Activated T-cell treated with anti-CD3 and anti-CD28 coated beads, Interleukin-2, amount 50 U/mL, for 72 hours (primary cell): ENCODE measurements around the gene NGEF. TPM values are rescaled to one million over a fixed set of nuclear protein-coding genes. Genes with fewer than 3 reads are reported as not detected.
A peak's percentile ranks its signal among the peaks of the same experiment; 100 is the strongest.

Source experiments
- ATAC-seq, 2 donors: fragments of 150-1000 bp; cut with Tn5 transposase; replicated peaks in 1 of 2; 2 replicates each; pipeline ENCODE4 v1.10.0; 2021; ENCODE audit warnings: moderate library complexity in 2 of 2, mild to moderate bottlenecking in 1 of 2
- DNase-seq, 2 donors: peaks; one replicate each; pipeline ENCODE4 v3.0.0; 2021 to 2022; ENCODE audit warnings: mixed read lengths in 1 of 2
- H3K27ac Mint-ChIP-seq: one replicate; pipeline ENCODE4 v1.8.0; 2022; ENCODE audit warnings: mild to moderate bottlenecking, moderate library complexity, mixed read lengths
- H3K27me3 Mint-ChIP-seq: one replicate; pipeline ENCODE4 v1.8.0; 2022; ENCODE audit warnings: low read depth, mixed read lengths
- H3K36me3 Mint-ChIP-seq, 2 donors: one replicate each; pipeline ENCODE4 v1.8.0; 2022; ENCODE audit warnings: mixed read lengths in 2 of 2, mild to moderate bottlenecking in 1 of 2; ENCODE audit not compliant: insufficient read depth in 2 of 2
- H3K4me1 Mint-ChIP-seq: one replicate; pipeline ENCODE4 v1.8.0; 2022; ENCODE audit warnings: low read depth, mixed read lengths
- H3K4me3 Mint-ChIP-seq, 2 donors: one replicate each; pipeline ENCODE4 v1.8.0; 2022; ENCODE audit warnings: mild to moderate bottlenecking in 2 of 2, mixed read lengths in 2 of 2, moderate library complexity in 2 of 2
- H3K9me3 Mint-ChIP-seq, 2 donors: one replicate each; pipeline ENCODE4 v1.8.0; 2022; ENCODE audit warnings: mixed read lengths in 2 of 2
- total RNA-seq, 2 donors: library from RNA; stranded (reverse); gene quantifications; one replicate each; pipeline ENCODE4 v1.2.3, GENCODE V29; 2022

NGEF gene
- total RNA-seq, 2 donors from 2014 or later: 0.55 to 2.3 TPM

DNA sequence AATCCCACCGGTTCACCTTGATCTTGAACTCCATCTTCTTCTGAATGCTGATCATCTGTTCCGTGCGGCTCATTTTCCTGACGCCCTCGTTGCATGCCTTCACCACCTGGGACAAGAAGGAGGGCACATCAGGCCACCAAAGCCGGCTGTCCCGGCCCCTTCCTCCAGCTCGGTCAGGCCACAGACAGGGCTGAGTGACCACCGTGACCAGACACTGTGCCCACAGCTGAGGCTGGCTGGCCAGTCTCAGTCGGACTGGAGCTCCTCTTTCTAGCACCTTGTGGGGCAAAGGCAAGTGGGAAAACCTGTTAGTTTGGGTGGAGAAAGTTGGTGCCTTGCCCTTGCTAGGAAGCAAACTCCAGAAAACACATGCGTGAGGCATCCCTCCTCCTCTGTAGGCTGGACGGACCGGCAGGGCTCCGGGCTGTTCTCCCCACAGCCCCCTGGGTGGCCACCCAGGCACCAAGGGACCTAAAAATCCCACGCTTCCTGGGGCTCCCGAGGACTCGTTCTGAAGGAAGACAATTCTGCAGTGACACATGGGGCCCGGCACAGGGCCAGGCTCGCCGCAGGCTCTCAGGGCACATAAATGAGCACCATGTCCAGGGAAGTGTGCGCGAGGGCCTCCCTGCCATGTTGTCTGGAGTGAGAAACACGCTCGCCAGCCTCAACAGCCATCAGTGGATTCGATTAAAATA lies 127.6 kb downstream of the NGEF start:
- Mint-ChIP-seq H3K9me3 (no peaks in the 10 kb centered on the region), H3K27ac (no peak overlapping the region), H3K36me3 (no peaks in the 10 kb centered on the region), H3K27me3 (peaks cover 2% of the 10 kb centered on the region), H3K4me1 (no peaks in the 10 kb centered on the region), H3K4me3 (no peak overlapping the region)
- ATAC-seq: no peak
- DNase-seq: no peak

DNA sequence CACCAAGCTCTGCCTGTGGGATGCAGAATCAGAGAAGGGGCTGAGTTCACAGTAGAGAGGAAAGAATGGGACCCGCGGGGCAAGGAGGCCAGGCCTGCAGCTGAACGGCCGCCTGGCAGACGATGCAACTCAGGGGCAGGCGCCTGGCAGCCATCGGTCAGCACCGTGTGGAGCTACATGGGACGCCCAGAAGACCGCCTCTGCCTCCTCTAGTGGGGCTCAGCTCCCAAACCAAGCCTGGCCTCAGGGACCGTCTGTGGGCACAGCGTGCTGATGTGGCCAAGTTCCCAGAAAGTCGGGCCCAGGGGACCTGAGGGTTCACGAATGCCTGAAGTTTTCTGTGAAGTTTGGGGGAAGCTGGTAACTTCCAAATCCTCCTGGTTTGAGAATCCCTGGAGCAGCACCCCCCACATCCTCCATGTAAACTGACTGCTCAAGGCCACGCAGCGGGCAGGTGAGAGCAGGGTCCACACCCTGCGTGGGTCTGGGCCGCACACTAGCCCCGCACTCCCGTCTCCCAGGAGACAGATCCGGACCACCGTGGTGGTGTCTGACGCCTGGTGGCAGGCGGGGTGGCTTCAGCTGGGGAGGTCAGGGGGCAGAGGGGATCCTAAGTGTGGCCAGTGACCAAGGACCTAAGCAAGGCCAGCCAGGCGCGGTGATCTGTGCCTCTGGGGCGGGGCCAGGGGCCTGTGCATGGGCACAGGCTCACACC lies 128.3 kb downstream of the NGEF start:
- Mint-ChIP-seq H3K4me3 (no peak overlapping the region), H3K27ac (no peak overlapping the region), H3K9me3 (no peaks in the 10 kb centered on the region), H3K36me3 (no peaks in the 10 kb centered on the region), H3K27me3 (no peaks in the 10 kb centered on the region), H3K4me1 (no peaks in the 10 kb centered on the region)
- no peak for DNase-seq
- ATAC-seq: no peak

DNA sequence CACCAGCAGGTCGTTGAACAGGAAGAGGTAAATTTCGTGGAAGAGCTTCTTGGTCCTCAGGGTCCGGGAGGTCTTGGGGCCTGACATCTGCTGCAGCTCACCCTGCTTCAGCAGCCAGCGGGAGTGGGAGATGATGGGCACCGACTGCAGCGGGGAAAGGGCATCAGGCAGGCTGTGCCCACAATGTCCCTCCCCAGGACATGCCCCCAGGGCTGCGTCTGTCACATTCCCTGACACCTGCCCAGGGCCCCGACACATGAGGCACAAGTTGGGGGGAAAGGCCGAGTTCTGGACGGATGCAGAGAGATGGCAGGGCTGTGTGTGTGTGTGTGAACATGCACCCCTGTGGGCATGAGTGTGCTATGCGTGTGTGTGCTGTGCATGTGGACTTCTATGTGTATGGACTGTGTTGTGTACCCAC lies 129.0 kb downstream of the NGEF start:
- Mint-ChIP-seq H3K27me3 (no peaks in the 10 kb centered on the region), H3K36me3 (no peaks in the 10 kb centered on the region), H3K4me3 (no peak overlapping the region), H3K4me1 (no peaks in the 10 kb centered on the region), H3K27ac (no peak overlapping the region), H3K9me3 (no peaks in the 10 kb centered on the region)
- ATAC-seq (no peak), DNase-seq (no peak)

DNA sequence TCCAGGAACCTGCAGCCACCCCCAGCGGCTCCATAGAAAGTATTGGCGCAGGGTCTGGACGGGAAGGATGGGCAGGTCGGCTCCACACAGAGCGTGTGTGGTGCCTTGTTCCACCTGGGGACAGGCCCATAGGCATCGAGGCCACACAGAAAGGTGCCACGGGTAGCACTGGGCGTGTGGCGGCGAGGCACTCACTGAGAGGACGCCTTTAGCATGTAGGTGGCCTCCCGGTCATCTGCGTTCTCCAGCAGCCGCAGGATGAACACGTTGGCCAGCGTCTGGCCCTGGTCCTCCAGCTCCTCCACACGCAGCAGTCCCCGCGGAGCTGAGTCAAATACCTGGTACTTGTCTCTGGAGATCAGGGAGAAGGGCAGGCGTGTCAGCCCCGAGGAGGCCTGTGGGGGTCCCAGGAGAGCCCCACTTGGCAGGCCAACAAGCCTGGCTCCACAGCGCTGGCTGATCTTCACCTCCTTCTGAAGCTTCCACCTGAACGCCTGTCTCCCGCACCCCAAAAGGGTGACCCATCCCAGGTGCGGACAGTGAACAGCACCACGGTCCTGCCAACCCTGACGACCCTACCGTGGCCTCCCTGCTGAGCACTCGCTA lies 129.8 kb downstream of the NGEF start:
- Mint-ChIP-seq H3K4me1 (no peaks in the 10 kb centered on the region), H3K27me3 (no peaks in the 10 kb centered on the region), H3K36me3 (no peaks in the 10 kb centered on the region), H3K27ac (no peak overlapping the region), H3K4me3 (no peak overlapping the region), H3K9me3 (no peaks in the 10 kb centered on the region)
- no peak for ATAC-seq
- DNase-seq: no peak

DNA sequence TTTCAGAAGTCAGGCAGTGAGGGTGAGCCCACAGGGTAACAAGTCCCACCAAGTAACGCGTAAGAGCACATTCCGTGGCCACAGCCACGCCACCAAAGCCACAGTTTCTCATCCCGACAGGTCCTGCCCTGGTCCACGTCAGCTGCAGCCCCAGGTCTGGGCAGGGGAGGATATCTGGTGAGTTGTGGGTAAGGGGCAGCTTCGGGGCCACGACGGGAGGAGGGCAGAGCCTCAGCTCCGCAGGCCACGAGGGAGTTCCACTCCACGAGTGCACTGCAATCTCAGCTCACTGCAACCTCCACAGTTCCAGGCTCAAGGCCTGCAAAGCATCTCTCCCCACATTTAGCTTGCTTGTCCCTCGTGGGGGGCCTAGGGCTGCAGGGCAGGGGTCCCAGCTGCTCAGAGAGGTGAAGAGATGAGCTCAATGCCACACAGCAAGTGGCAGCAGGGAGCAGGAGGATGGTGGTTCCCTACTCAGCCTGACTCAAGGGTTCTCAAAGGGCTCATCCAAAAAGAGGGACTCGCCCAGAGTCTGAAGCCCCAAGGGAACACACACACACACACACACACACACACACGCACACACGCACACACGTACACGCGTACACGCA lies 130.4 kb downstream of the NGEF start:
- H3K4me3 Mint-ChIP-seq: no peak overlapping the region
- H3K9me3 Mint-ChIP-seq: no peaks in the 10 kb centered on the region
- no peaks in the 10 kb centered on the region for H3K36me3 Mint-ChIP-seq
- DNase-seq: no peak
- H3K27ac Mint-ChIP-seq: no peak overlapping the region
- ATAC-seq: no peak
- no peaks in the 10 kb centered on the region for H3K27me3 Mint-ChIP-seq
- H3K4me1 Mint-ChIP-seq: no peaks in the 10 kb centered on the region

DNA sequence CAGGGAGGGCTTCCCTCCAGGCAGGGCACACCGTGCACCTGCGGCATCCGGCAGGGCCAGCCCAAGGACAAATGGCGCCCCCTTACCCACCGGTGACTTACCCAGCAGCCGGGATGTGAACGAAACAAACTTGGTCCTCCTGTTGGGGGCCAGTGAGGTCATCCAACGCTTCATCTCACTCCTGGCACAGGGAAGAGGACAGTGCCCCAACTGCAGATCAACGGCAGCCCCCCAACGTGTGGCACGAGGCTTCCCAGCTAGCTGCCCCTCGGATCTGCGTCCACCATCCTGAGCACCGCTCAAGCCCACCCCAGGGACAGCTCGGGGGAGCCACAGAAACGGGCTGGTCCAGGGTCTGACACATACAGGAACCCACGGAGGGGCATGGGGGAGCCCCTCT lies 131.0 kb downstream of the NGEF start:
- Mint-ChIP-seq H3K9me3 (no peaks in the 10 kb centered on the region), H3K4me3 (no peak overlapping the region), H3K36me3 (no peaks in the 10 kb centered on the region), H3K27ac (no peak overlapping the region), H3K27me3 (no peaks in the 10 kb centered on the region), H3K4me1 (no peaks in the 10 kb centered on the region)
- ATAC-seq: no peak
- DNase-seq: no peak

DNA sequence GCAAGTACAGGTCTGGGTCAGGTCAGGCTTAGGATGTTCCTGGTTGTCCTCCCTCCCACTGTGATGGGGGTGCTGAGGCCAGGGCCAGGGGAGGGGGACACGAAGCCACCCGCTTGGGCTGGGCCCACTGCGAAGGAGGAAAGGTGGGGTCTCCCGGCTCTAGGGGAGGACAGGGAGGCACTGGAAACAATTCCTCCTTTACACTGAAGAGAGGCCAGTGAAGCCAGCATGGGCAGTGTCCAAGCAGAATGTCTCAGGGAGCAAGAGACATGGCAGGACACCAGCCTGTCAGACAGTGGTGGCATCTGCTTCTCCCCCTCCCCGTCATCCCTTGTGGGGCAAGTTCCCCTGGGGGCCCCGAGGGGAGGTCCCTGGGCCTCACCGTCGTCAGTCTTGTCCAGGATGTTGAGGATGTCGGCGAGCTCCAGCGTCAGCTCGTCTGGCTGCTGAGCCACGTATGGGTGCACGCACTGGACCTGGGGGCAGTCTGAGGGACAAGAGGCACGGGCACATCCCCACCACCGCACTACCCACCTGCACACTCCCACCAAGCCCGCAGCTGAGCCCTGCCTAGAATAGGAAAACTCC lies 132.2 kb downstream of the NGEF start:
- H3K27me3 Mint-ChIP-seq: no peaks in the 10 kb centered on the region
- H3K36me3 Mint-ChIP-seq: no peaks in the 10 kb centered on the region
- DNase-seq (no peak), ATAC-seq (no peak)
- no peaks in the 10 kb centered on the region for H3K9me3 Mint-ChIP-seq
- H3K27ac Mint-ChIP-seq: no peak overlapping the region
- no peak overlapping the region for H3K4me3 Mint-ChIP-seq
- H3K4me1 Mint-ChIP-seq: no peaks in the 10 kb centered on the region

DNA sequence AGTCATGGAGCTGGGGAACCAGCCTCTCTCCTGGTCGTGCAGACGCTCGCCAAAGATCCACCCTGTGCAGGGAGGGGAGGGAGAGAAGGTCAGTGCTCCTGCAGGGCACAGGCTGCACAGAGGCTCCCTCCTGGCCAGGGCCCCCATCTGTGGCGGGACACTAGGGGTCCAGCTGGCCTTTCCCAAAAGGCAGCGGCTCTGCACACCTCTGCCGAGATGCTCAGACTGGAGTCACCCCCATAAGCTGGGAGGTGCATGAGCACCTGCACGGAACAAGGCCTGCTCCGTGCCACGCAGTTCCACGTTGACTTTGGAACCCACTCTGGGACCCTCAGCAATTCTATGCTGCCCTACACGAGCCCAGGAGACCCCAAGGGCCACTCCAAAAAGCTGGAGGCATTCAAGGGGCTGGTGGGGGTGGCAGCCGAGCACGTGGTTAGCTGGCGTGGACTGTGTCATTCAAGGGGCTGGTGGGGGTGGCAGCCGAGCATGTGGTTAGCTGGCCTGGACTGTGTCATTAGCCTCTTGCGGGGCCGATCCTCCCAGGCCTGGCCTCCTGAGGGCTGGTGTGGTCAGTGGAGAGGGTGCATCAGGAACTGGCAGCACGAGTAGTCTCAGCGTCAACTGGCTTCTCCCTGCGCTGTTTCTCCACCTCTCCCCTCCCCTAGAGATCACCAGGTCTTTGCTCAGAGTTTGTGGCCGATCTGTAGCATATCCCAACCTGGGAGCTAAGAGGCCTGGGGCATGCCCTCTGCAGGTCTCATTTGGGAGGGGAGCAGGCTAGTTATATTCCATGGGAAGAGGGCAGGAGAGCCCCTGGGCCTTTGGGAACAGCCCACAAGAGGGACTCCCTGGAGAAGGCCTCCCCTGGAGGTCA lies 133.2 kb downstream of the NGEF start:
- Mint-ChIP-seq H3K27me3 (peaks cover 10% of the 10 kb centered on the region), H3K4me3 (no peak overlapping the region), H3K27ac (no peak overlapping the region), H3K4me1 (peaks cover 8% of the 10 kb centered on the region), H3K36me3 (no peaks in the 10 kb centered on the region), H3K9me3 (no peaks in the 10 kb centered on the region)
- no peak for ATAC-seq
- no peak for DNase-seq

DNA sequence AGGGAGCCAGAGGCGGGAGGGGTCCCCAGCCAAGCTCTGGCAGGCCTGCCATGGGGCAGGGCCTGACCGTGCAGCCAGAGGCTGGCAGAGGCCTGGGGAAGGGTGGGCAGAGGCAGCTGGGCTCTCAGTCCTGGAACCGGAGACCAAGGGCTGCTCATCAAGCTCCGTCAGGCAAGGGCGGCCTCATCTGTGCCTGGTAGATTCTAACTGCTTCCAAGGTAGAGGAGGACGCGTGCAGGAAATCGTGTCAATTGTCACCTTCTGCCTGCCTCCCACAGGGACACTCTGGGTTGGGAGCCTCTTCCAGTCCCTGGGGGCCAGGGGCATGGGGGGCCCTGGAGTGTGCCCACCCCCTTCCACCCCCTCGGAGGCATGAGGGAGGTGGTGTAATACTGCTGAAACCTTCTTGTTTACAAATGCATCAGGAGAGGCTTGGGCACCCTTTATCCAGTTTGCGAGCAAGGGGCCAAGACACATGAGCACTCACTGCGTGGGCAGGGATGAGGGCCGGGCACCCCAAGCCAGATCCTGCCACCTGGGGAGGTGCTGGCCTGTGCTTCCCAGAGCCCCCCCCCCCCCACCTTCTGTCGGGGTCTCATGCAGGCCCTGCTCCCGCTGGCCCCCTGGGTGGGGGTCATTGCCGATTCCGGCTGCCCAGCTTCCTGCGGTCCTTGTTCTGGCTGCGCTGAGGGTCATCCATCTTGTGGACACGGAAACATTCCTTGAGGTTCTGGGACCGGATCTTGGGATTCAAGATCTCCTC lies 134.0 kb downstream of the NGEF start:
- peaks cover 9% of the 10 kb centered on the region for H3K4me1 Mint-ChIP-seq
- H3K27ac Mint-ChIP-seq: no peak overlapping the region

DNA sequence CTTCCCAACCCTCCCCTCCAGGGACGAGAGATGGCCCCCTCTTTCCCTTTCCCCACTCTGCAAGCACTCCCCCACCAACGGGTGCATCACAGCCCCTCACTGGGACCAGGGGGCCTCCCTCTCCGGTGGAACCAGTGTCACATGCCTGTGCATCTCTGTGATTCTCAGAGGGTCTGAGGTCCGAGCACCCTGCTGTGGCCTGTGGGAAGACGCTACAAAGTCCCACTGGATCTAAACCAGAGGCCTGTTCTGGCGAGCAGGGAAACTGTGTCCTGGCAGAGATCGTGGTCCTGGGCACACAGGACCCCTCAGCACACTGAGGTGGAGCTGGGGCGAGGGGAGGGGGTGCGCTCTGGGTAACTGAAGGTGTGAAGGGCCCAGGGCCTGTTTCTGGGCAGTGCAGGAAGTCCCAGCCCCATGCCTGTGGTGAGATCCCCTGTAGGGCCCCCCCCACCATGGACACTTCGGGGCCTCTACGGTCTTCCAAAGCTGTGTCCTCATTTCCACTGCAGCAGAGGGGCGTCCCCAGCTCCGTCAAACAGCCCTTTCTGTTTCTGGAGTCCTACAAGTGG lies 135.0 kb downstream of the NGEF start:
- H3K36me3 Mint-ChIP-seq: no peaks in the 10 kb centered on the region
- H3K27ac Mint-ChIP-seq: no peak overlapping the region
- H3K9me3 Mint-ChIP-seq: no peaks in the 10 kb centered on the region
- peaks cover 18% of the 10 kb centered on the region for H3K27me3 Mint-ChIP-seq
- peak overlapping the region; percentile 27 to 33 for H3K4me3 Mint-ChIP-seq
- ATAC-seq (no peak), DNase-seq (no peak)
- peaks cover 9% of the 10 kb centered on the region for H3K4me1 Mint-ChIP-seq

More for the DNA sequence above, 134.0 kb downstream of the NGEF start:
- Mint-ChIP-seq H3K9me3 (no peaks in the 10 kb centered on the region), H3K27me3 (peaks cover 18% of the 10 kb centered on the region), H3K36me3 (no peaks in the 10 kb centered on the region), H3K4me3 (no peak overlapping the region)
- ATAC-seq: no peak
- DNase-seq: no peak

DNA sequence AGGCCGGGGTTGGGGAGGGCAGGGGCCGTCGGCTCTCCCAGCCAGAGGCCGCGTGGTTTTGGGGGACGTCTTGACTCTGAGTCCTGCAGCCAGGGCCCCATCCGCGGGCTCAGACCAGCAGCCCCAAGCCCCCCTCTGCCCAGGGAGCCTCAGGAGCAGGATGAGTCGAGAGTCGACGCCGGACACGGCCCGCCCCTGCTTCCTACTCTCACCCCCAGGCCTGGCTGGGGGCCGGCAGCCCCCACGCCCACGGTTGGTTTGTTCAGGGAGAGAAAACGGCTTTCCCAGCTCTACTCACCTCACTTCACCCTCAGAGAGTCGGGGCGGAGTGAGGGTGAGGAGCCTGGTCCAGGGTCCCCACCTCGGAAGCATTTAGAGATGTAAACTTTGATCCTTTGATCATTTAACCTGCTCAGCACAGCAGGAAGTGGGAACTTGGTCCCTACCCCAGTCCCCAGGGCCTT lies 136.0 kb downstream of the NGEF start:
- ATAC-seq (peak in 1 of 2 donors; percentile 7), DNase-seq (no peak)
- no peaks in the 10 kb centered on the region for H3K36me3 Mint-ChIP-seq
- H3K27ac Mint-ChIP-seq: no peak overlapping the region
- H3K4me1 Mint-ChIP-seq: peaks cover 9% of the 10 kb centered on the region
- H3K27me3 Mint-ChIP-seq: peaks cover 18% of the 10 kb centered on the region
- H3K4me3 Mint-ChIP-seq: peak overlapping the region; percentile 31 to 44
- H3K9me3 Mint-ChIP-seq: no peaks in the 10 kb centered on the region
